HEK293T (cell line): ENCODE measurements around the gene HSPG2.

Experiments
- ARNT ChIP-seq: fragments of 450-650 bp; IDR thresholded peaks from 2 replicates; pipeline ENCODE4 v1.6.1; 2017; ENCODE audit warnings: mild to moderate bottlenecking
- ELF4 ChIP-seq: fragments of 450-650 bp; IDR thresholded peaks from 2 replicates; pipeline ENCODE4 v1.6.1; 2017; ENCODE audit warnings: antibody characterized with exemption
- FOXA1 ChIP-seq: fragments of 450-650 bp; IDR thresholded peaks from 2 replicates; pipeline ENCODE4 v1.6.1; 2016; ENCODE audit warnings: mild to moderate bottlenecking
- FOXK2 ChIP-seq: fragments of 450-650 bp; IDR thresholded peaks from 2 replicates; pipeline ENCODE4 v1.6.1; 2016; ENCODE audit warnings: mild to moderate bottlenecking
- LEF1 ChIP-seq: fragments of 450-650 bp; IDR thresholded peaks from 2 replicates; pipeline ENCODE4 v1.6.1; 2017; ENCODE audit warnings: mild to moderate bottlenecking, borderline replicate concordance
- NFRKB ChIP-seq: fragments of 450-650 bp; IDR thresholded peaks from 2 replicates; pipeline ENCODE4 v1.6.1; 2016; ENCODE audit warnings: mild to moderate bottlenecking, moderate library complexity
- SP1 ChIP-seq: fragments of 450-650 bp; IDR thresholded peaks from 2 replicates; pipeline ENCODE4 v1.6.1; 2017
- SUZ12 ChIP-seq: fragments of 450-650 bp; IDR thresholded peaks from 2 replicates; pipeline ENCODE4 v1.6.1; 2016; ENCODE audit warnings: mild to moderate bottlenecking
- ZNF384 ChIP-seq: fragments of 450-650 bp; IDR thresholded peaks from 2 replicates; pipeline ENCODE4 v1.6.1; 2016

GRCh38 chr1:21935393-21935804, 1.7 kb downstream of the HSPG2 start:
- TF ChIP-seq LEF1 = no peak
- no peak for TF ChIP-seq SP1
- TF ChIP-seq SUZ12 = no peak
- TF ChIP-seq FOXA1 = no peak
- TF ChIP-seq ARNT = no peak
- no peak for TF ChIP-seq ZNF384
- TF ChIP-seq ELF4 = no peak
- no peak for TF ChIP-seq FOXK2
- no peak for TF ChIP-seq NFRKB
